Vagina (tissue), 2 donors: ENCODE data around the gene KIF26A.

Source experiments
- POLR2A ChIP-seq, 2 donors: fragments of 450-650 bp; IDR thresholded peaks; one replicate each; pipeline ENCODE4 v1.6.1; 2017; ENCODE audit warnings: antibody characterized with exemption in 2 of 2, mild to moderate bottlenecking in 2 of 2, moderate library complexity in 2 of 2
- TF ChIP-seq, protein P1 (sequence below), 3 experiments: fragments of 450-650 bp in 2 of 3; fragments of 200-600 bp in 1 of 3; sonication (generic) in 1 of 3; IDR thresholded peaks; one replicate each; pipeline ENCODE4 v1.5.1; 2017 to 2019; ENCODE audit warnings: antibody characterized with exemption in 3 of 3, mild to moderate bottlenecking in 2 of 3, moderate library complexity in 2 of 3

DNA sequence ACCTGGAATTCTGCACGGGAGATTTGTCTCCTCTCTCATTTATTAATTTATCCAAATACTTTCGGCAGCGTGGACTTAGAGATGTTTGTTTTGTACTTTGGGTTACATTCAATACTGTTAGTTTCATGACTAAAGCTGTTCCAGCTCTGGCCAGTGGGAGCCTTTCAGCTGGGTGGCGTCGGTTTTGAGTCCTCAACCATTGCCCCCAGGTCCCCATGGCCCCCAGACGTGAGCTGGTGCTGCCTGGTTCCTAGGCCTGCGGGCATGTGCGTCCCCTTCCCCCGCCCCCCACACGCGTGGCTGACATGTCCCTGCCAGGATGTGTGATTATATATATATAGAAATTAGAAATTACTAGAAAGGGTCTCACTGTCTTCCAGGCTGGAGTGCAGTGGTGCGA is 48.2 kb downstream of the KIF26A start:
- TF ChIP-seq POLR2A (IDR thresholded peaks at IDR 0.05) = no peak
- TF ChIP-seq, protein P1, sequence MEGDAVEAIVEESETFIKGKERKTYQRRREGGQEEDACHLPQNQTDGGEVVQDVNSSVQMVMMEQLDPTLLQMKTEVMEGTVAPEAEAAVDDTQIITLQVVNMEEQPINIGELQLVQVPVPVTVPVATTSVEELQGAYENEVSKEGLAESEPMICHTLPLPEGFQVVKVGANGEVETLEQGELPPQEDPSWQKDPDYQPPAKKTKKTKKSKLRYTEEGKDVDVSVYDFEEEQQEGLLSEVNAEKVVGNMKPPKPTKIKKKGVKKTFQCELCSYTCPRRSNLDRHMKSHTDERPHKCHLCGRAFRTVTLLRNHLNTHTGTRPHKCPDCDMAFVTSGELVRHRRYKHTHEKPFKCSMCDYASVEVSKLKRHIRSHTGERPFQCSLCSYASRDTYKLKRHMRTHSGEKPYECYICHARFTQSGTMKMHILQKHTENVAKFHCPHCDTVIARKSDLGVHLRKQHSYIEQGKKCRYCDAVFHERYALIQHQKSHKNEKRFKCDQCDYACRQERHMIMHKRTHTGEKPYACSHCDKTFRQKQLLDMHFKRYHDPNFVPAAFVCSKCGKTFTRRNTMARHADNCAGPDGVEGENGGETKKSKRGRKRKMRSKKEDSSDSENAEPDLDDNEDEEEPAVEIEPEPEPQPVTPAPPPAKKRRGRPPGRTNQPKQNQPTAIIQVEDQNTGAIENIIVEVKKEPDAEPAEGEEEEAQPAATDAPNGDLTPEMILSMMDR (IDR thresholded peaks at IDR 0.05) = no peak
